Renal pelvis (tissue), 4 donors: ENCODE measurements around the gene PDE3A. TPM values are rescaled to one million over a fixed set of nuclear protein-coding genes. Genes with fewer than 3 reads are reported as not detected.

ENCODE experiments used
- DNase-seq: peaks from one replicate; pipeline ENCODE4 v3.0.0-alpha.2; 2013
- polyA plus RNA-seq, 3 donors: library from polyadenylated mRNA; unstranded; fragments of 120-200 nt; gene quantifications; one replicate each; pipeline ENCODE4 v1.2.1, GENCODE V29; 2013; ENCODE audit not compliant: insufficient read length in 3 of 3

Gene PDE3A
- polyA plus RNA-seq, 3 donors: 19.7 to 23.9 (median 22.1) TPM

GRCh38 chr12:20415641-20416040 lies 47.3 kb downstream of the PDE3A start:
- DNase-seq: no peak

- DNase-seq: no peak
Observed at GRCh38 chr12:20420557-20420956, 52.2 kb downstream of the PDE3A start.

GRCh38 chr12:20421421-20421820 lies 53.1 kb downstream of the PDE3A start:
- DNase-seq: no peak

GRCh38 chr12:20423557-20423956 lies 55.2 kb downstream of the PDE3A start:
- DNase-seq: no peak

GRCh38 chr12:20424841-20425240 lies 56.5 kb downstream of the PDE3A start:
- DNase-seq: no peak

- no peak for DNase-seq
Observed at GRCh38 chr12:20426191-20426590, 57.9 kb downstream of the PDE3A start.

- DNase-seq: no peak
Observed at GRCh38 chr12:20426957-20427356, 58.6 kb downstream of the PDE3A start.

- no peak for DNase-seq
Observed at GRCh38 chr12:20429852-20430251, 61.5 kb downstream of the PDE3A start.

- DNase-seq: no peak
Observed at GRCh38 chr12:20432290-20432689, 64.0 kb downstream of the PDE3A start.

GRCh38 chr12:20434996-20435395 lies 66.7 kb downstream of the PDE3A start:
- no peak for DNase-seq

- DNase-seq: no peak
Observed at GRCh38 chr12:20436316-20436715, 68.0 kb downstream of the PDE3A start.

- DNase-seq: no peak
Observed at GRCh38 chr12:20438299-20438779, 70.0 kb downstream of the PDE3A start.

- DNase-seq: no peak
Observed at GRCh38 chr12:20439626-20440025, 71.3 kb downstream of the PDE3A start.

GRCh38 chr12:20440408-20440807 lies 72.1 kb downstream of the PDE3A start:
- no peak for DNase-seq

- DNase-seq: no peak
Observed at GRCh38 chr12:20442322-20442721, 74.0 kb downstream of the PDE3A start.

GRCh38 chr12:20443255-20443654 lies 74.9 kb downstream of the PDE3A start:
- DNase-seq: no peak

- no peak for DNase-seq
Observed at GRCh38 chr12:20443792-20444191, 75.5 kb downstream of the PDE3A start.

GRCh38 chr12:20444595-20445170 lies 76.3 kb downstream of the PDE3A start:
- no peak for DNase-seq

GRCh38 chr12:20445687-20446086 lies 77.3 kb downstream of the PDE3A start:
- DNase-seq: no peak

GRCh38 chr12:20446836-20447235 lies 78.5 kb downstream of the PDE3A start:
- DNase-seq: no peak

GRCh38 chr12:20448781-20449180 lies 80.4 kb downstream of the PDE3A start:
- no peak for DNase-seq

- DNase-seq: no peak
Observed at GRCh38 chr12:20450591-20451180, 82.3 kb downstream of the PDE3A start.

- DNase-seq: no peak
Observed at GRCh38 chr12:20451761-20452160, 83.4 kb downstream of the PDE3A start.

GRCh38 chr12:20452496-20453010 lies 84.2 kb downstream of the PDE3A start:
- no peak for DNase-seq
